Mammary epithelial cell (primary cell): ENCODE data around the gene CKMT1B.

Experiments
- EZH2 ChIP-seq: IDR thresholded peaks from 2 replicates; pipeline ENCODE4 v1.6.1; 2012; ENCODE audit warnings: low read length, inconsistent platforms, borderline replicate concordance
- TF ChIP-seq, protein P1 (sequence below), 2 donors: IDR thresholded peaks in 1 of 2; conservative IDR thresholded peaks in 1 of 2; 2 replicates each; pipeline ENCODE4 v1.5.1; 2011 to 2012; ENCODE audit warnings: inconsistent platforms in 2 of 2, low read length in 2 of 2, mild to moderate bottlenecking in 2 of 2, control low read depth in 1 of 2, low read depth in 1 of 2; ENCODE audit not compliant: insufficient read depth in 1 of 2; ENCODE audit errors: extremely low read depth in 1 of 2

DNA sequence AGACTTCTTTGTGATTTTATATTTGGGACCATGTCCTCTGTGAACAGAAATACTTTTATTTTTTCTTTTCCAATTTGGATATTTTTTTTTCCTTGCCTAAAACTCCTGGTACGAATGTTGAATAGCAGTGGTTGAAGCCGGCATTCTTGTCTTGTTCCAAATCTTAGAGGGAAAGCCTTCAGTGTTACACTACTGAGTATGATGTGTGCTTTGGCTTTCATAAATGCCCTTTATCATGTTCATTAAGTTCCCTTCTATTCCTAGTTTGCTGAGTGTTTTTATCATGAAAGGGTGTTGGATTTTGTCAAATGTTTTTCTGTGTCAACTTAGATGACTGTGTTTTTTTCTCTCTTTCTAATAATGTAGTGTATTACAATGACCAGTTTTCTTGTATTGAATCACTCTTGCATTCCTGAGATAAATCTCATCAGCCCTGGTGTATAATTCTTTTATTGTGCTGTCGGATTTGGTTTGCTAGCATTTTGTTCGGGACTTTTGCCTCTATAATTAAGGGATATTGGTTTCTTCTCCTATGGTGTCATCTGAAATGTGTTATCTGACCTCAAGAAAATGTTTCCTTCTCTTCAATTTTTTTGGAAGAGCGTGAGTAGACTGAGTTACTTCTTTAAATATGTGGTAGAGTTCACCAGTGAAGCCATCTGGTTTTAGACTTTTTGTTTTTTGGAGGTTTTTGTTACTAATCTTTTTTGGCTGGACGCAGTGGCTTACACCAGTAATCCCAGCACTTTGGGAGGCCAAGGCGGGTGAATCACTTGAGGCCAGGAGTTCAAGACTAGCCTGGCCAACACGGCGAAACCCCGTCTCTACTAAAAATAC lies 43.1 kb upstream of the CKMT1B start:
- TF ChIP-seq, protein P1, sequence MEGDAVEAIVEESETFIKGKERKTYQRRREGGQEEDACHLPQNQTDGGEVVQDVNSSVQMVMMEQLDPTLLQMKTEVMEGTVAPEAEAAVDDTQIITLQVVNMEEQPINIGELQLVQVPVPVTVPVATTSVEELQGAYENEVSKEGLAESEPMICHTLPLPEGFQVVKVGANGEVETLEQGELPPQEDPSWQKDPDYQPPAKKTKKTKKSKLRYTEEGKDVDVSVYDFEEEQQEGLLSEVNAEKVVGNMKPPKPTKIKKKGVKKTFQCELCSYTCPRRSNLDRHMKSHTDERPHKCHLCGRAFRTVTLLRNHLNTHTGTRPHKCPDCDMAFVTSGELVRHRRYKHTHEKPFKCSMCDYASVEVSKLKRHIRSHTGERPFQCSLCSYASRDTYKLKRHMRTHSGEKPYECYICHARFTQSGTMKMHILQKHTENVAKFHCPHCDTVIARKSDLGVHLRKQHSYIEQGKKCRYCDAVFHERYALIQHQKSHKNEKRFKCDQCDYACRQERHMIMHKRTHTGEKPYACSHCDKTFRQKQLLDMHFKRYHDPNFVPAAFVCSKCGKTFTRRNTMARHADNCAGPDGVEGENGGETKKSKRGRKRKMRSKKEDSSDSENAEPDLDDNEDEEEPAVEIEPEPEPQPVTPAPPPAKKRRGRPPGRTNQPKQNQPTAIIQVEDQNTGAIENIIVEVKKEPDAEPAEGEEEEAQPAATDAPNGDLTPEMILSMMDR (conservative IDR thresholded peaks at IDR 0.05 in 1 of 2, IDR thresholded peaks at IDR 0.05 in 1 of 2; ENCODE audit: extremely low read depth in 1 of 2, insufficient read depth in 1 of 2, low read depth in 1 of 2, low read length in 2 of 2): no peak
- no peak for TF ChIP-seq EZH2
